ENCODE data around the gene CYTH1. TPM values are rescaled to one million over a fixed set of nuclear protein-coding genes. Genes with fewer than 3 reads are reported as not detected.

Gene CYTH1
- total and polyA plus RNA-seq, 3 donors from 2014 or later: 40.8 to 47.9 (median 42.2) TPM

- Histone ChIP-seq H3K27ac (no peak overlapping the region), H3K36me3 (ENCODE audit: low read depth, missing control alignments) (no peaks in the 10 kb centered on the region), H3K4me3 (no peak overlapping the region), H3K9me3 (no peaks in the 10 kb centered on the region), H3K27me3 (no peaks in the 10 kb centered on the region), H3K4me1 (peaks cover 4% of the 10 kb centered on the region)
- TF ChIP-seq POLR2A (IDR thresholded peaks at IDR 0.05): no peak
- TF ChIP-seq, protein P1, sequence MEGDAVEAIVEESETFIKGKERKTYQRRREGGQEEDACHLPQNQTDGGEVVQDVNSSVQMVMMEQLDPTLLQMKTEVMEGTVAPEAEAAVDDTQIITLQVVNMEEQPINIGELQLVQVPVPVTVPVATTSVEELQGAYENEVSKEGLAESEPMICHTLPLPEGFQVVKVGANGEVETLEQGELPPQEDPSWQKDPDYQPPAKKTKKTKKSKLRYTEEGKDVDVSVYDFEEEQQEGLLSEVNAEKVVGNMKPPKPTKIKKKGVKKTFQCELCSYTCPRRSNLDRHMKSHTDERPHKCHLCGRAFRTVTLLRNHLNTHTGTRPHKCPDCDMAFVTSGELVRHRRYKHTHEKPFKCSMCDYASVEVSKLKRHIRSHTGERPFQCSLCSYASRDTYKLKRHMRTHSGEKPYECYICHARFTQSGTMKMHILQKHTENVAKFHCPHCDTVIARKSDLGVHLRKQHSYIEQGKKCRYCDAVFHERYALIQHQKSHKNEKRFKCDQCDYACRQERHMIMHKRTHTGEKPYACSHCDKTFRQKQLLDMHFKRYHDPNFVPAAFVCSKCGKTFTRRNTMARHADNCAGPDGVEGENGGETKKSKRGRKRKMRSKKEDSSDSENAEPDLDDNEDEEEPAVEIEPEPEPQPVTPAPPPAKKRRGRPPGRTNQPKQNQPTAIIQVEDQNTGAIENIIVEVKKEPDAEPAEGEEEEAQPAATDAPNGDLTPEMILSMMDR (IDR thresholded peaks at IDR 0.05): no peak
- no peak for DNase-seq
- intact Hi-C loops (cut with DNase I; ENCODE audit: low total_unique reads): loop anchor here (10.0 kb wide), 1 partner anchor 215 kb away; no protein-coding TSS in a partner anchor
- 78 to 84% methylated on average over 4 of the region's 4 CpGs for WGBS, 2 donors
These were observed 72.3 kb downstream of the CYTH1 start for GRCh38 chr17:78709751-78710181.

DNA sequence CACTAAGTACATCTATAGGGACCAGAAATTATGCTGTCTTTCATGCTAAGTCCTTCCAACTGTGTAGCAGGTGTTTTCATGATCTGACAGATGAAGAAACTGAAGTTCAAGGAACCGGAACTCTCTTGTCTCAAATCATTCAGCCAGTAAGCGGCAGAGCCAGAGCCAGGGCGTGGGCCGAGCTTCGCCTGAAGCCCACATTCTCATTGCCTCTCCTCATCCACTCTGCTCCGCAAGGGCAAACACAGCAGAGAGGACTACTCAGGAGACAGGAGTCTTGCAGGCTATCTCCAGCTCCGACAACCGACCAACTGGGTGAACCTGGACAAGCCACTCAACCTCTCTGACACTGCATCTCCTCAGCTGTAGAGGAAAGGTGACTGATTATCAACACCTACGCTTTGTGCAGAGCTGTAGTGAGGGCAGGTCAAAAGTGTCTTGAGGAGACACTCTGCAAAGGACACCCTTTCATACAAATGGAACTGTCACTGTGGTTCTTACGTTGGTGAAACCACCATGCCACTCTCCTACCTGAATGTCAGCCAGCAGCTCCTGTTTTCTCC is 72.9 kb downstream of the CYTH1 start:
- TF ChIP-seq, protein P1 (IDR thresholded peaks at IDR 0.05): no peak
- no peak for TF ChIP-seq POLR2A (IDR thresholded peaks at IDR 0.05)
- Histone ChIP-seq H3K27me3 (no peaks in the 10 kb centered on the region), H3K36me3 (ENCODE audit: low read depth, missing control alignments) (no peaks in the 10 kb centered on the region), H3K9me3 (no peaks in the 10 kb centered on the region), H3K27ac (no peak overlapping the region), H3K4me1 (peaks cover 4% of the 10 kb centered on the region), H3K4me3 (no peak overlapping the region)
- DNase-seq: no peak
- intact Hi-C loops (cut with DNase I; ENCODE audit: low total_unique reads): loop anchor here (10.0 kb wide), 1 partner anchor 214 kb away; no protein-coding TSS in a partner anchor
- 91 to 96% methylated on average over 9 to 10 of the region's 10 CpGs for WGBS, 2 donors

DNA sequence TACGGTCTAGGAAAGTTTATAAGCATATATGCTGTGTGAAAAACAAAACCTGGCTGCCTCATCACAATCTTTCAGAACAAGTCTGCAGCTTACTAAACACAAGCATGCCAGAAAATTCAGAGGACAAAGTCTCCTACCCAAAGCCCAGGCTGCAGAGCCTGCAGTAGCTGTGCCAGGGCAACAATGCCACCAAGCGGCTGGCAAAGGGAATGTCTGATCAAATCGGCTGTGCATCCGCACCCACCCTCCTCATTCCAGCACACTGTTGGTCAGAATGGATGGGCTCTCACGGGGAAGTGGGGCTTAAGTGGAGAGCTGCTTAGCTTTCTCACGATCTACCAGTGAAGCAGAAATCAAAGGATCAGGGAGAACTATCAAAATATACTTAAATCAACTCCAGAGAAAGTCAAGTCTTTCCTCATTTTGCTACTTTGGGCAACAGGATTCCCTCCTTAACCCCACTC is 73.5 kb downstream of the CYTH1 start:
- Histone ChIP-seq H3K9me3 (no peaks in the 10 kb centered on the region), H3K27me3 (no peaks in the 10 kb centered on the region), H3K4me1 (peaks cover 4% of the 10 kb centered on the region), H3K4me3 (no peak overlapping the region), H3K36me3 (ENCODE audit: low read depth, missing control alignments) (no peaks in the 10 kb centered on the region), H3K27ac (no peak overlapping the region)
- 41 to 52% methylated on average over 6 of the region's 6 CpGs for WGBS, 2 donors
- peak; percentile 70 for DNase-seq
- intact Hi-C loops (cut with DNase I; ENCODE audit: low total_unique reads): loop anchor here (10.0 kb wide), 1 partner anchor 214 kb away; no protein-coding TSS in a partner anchor
- TF ChIP-seq, protein P1 (IDR thresholded peaks at IDR 0.05): peak; percentile 55 to 74 (median 57)
- TF ChIP-seq POLR2A (IDR thresholded peaks at IDR 0.05): no peak

- Histone ChIP-seq H3K36me3 (ENCODE audit: low read depth, missing control alignments) (no peaks in the 10 kb centered on the region), H3K27ac (no peak overlapping the region), H3K4me1 (peaks cover 4% of the 10 kb centered on the region), H3K4me3 (no peak overlapping the region), H3K27me3 (no peaks in the 10 kb centered on the region), H3K9me3 (no peaks in the 10 kb centered on the region)
- 97 to 98% methylated on average over 7 of the region's 7 CpGs for WGBS, 2 donors
- intact Hi-C loops (cut with DNase I; ENCODE audit: low total_unique reads): loop anchor here (10.0 kb wide), 1 partner anchor 213 kb away; no protein-coding TSS in a partner anchor
- TF ChIP-seq POLR2A (IDR thresholded peaks at IDR 0.05): no peak
- TF ChIP-seq, protein P1 (IDR thresholded peaks at IDR 0.05): no peak
- no peak for DNase-seq
These were observed 74.2 kb downstream of the CYTH1 start for GRCh38 chr17:78707923-78708322.

DNA sequence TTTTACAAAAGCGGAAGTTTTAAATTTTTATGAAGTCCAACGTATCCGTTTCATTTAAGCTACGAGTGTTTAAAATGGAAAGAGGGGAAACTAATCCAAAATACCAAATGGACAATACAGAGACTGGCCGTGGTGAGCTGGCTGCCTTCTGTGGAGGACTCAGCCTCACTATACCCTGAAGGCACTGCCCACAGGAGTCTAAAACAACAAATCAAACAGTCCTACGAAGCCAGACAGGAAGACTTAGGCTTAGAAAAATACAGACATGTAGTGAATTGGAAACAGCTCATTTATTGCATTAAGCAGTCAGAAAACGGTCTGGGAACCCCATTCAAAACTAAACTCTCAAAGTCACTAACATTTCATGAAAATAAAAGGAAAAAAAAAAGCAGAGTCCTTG is 75.1 kb downstream of the CYTH1 start:
- Histone ChIP-seq H3K27ac (no peak overlapping the region), H3K36me3 (ENCODE audit: low read depth, missing control alignments) (no peaks in the 10 kb centered on the region), H3K4me1 (peaks cover 4% of the 10 kb centered on the region), H3K27me3 (no peaks in the 10 kb centered on the region), H3K4me3 (no peak overlapping the region), H3K9me3 (no peaks in the 10 kb centered on the region)
- WGBS, 2 donors: 88% methylated on average over 7 of the region's 7 CpGs
- intact Hi-C loops (cut with DNase I; ENCODE audit: low total_unique reads): loop anchor here (10.0 kb wide), 1 partner anchor 212 kb away; no protein-coding TSS in a partner anchor
- no peak for DNase-seq
- no peak for TF ChIP-seq POLR2A (IDR thresholded peaks at IDR 0.05)
- TF ChIP-seq, protein P1 (IDR thresholded peaks at IDR 0.05): no peak

Measured in testis (tissue), 3 donors.